HCT116 (cell line): ENCODE results near the gene NCKAP5. TPM values are rescaled to one million over a fixed set of nuclear protein-coding genes. Genes with fewer than 3 reads are reported as not detected.

Experiments used
- ATAC-seq: fragments of 200-7000 bp; cut with Tn5 transposase; 2 replicates; pipeline ENCODE4 v1.9.1; 2020; ENCODE audit warnings: mild to moderate bottlenecking, moderate library complexity
- BruUV-seq: library from RNA; stranded (reverse); fragments of 400-500 nt; replicated peaks from 2 replicates; lab custom pipeline; 2021; lab: Mats Ljungman, UMichigan
- CTCF ChIA-PET: fragments of 300-600 bp; sonication (Branson Sonifier 250); formaldehyde crosslinking; loops from one replicate; lab custom pipeline; 2021; ENCODE audit warnings: antibody characterized with exemption; lab: Charles Lee
- POLR2A ChIA-PET: fragments of 300-600, 350-600 bp; sonication (Branson Sonifier 250); formaldehyde crosslinking; loops from one replicate; lab custom pipeline; 2021; ENCODE audit warnings: antibody characterized with exemption; lab: Charles Lee
- RAD21 ChIA-PET, 2 experiments: fragments of 300-600 bp; sonication (Branson Sonifier 250); formaldehyde crosslinking; loops; one replicate each; lab custom pipeline; 2023; ENCODE audit warnings: low total read pairs in 2 of 2; ENCODE audit not compliant: uncharacterized antibody in 2 of 2, unreplicated experiment in 2 of 2, low non-redundant PET in 1 of 2; lab: Charles Lee
- DNase-seq: peaks from one replicate; pipeline ENCODE4 v3.0.0-alpha.2; 2010; ENCODE audit warnings: low read depth, low spot score
- H2AFZ ChIP-seq: fragments of 200-600 bp; shearing (Covaris generic), sonication (generic); 2 replicates; pipeline ENCODE4 v1.6.1; 2017; ENCODE audit warnings: low read depth, mixed run types, mixed read lengths, antibody characterized with exemption, low read length; ENCODE audit not compliant: poor library complexity, severe bottlenecking
- H3K27ac ChIP-seq: 2 replicates; pipeline ENCODE4 v1.5.1; 2012; ENCODE audit warnings: low read depth, low read length
- H3K27me3 ChIP-seq: fragments of 200-600 bp; sonication (generic); 2 replicates; pipeline ENCODE4 v1.6.1; 2016; ENCODE audit warnings: mixed run types, low read length, mixed read lengths; ENCODE audit not compliant: insufficient read depth
- H3K36me3 ChIP-seq, 2 experiments: fragments of 200-500 bp in 1 of 2; fragments of 200-600 bp in 1 of 2; sonication (Bioruptor generic) in 1 of 2; sonication (generic) in 1 of 2; 2 replicates each; pipeline versions ENCODE4 v1.5.1 to v1.6.1; 2014 to 2016; ENCODE audit warnings: low read length in 2 of 2, inconsistent platforms in 1 of 2, mixed read lengths in 1 of 2, mixed run types in 1 of 2; ENCODE audit not compliant: insufficient read depth in 2 of 2, control insufficient read depth in 1 of 2
- H3K4me1 ChIP-seq, 2 experiments: fragments of 200-600 bp in 1 of 2; sonication (generic) in 1 of 2; 2 replicates each; pipeline versions ENCODE4 v1.5.1 to v1.6.1; 2012 to 2017; ENCODE audit warnings: low read length in 2 of 2, inconsistent platforms in 1 of 2, mild to moderate bottlenecking in 1 of 2, mixed read lengths in 1 of 2, mixed run types in 1 of 2, moderate library complexity in 1 of 2; ENCODE audit not compliant: insufficient read depth in 2 of 2, control insufficient read depth in 1 of 2
- H3K4me2 ChIP-seq: fragments of 200-600 bp; sonication (generic); 2 replicates; pipeline ENCODE4 v1.6.1; 2017; ENCODE audit warnings: mixed run types, low read length, mixed read lengths
- H3K4me3 ChIP-seq, 2 experiments: fragments of 200-600 bp in 1 of 2; sonication (generic) in 1 of 2; replicated peaks in 1 of 2; 2 replicates each; pipeline ENCODE4 v1.5.1; 2011 to 2016; ENCODE audit warnings: low read length in 2 of 2, control low read depth in 1 of 2, low read depth in 1 of 2, mild to moderate bottlenecking in 1 of 2, mixed read lengths in 1 of 2, mixed run types in 1 of 2
- H3K79me2 ChIP-seq: fragments of 200-600 bp; sonication (generic); 2 replicates; pipeline ENCODE4 v1.6.1; 2017; ENCODE audit warnings: mild to moderate bottlenecking, mixed run types, low read length, moderate library complexity, mixed read lengths; ENCODE audit not compliant: insufficient read depth
- H3K9ac ChIP-seq: fragments of 200-600 bp; sonication (generic); 2 replicates; pipeline ENCODE4 v1.6.1; 2016; ENCODE audit warnings: low read length, mixed read lengths
- H3K9me2 ChIP-seq: fragments of 200-600 bp; sonication (generic), shearing (Covaris generic); 2 replicates; pipeline ENCODE4 v1.6.1; 2017; ENCODE audit warnings: mixed run types, mild to moderate bottlenecking, moderate library complexity; ENCODE audit not compliant: insufficient read depth
- H3K9me3 ChIP-seq, 2 experiments: fragments of 200-500 bp in 1 of 2; fragments of 200-600 bp in 1 of 2; sonication (Bioruptor generic) in 1 of 2; sonication (generic) in 1 of 2; 2 replicates each; pipeline ENCODE4 v1.6.1; 2014 to 2017; ENCODE audit warnings: low read length in 2 of 2, mixed read lengths in 2 of 2, inconsistent platforms in 1 of 2, low read depth in 1 of 2, mild to moderate bottlenecking in 1 of 2, mixed run types in 1 of 2, moderate library complexity in 1 of 2; ENCODE audit not compliant: control insufficient read depth in 1 of 2, insufficient read depth in 1 of 2
- H4K20me1 ChIP-seq: fragments of 200-600 bp; sonication (generic), shearing (Covaris generic); 2 replicates; pipeline ENCODE4 v1.6.1; 2017; ENCODE audit warnings: mixed run types, mild to moderate bottlenecking, moderate library complexity; ENCODE audit not compliant: insufficient read depth
- CBX3 ChIP-seq: IDR thresholded peaks from 2 replicates; pipeline ENCODE4 v1.6.1; 2012; ENCODE audit warnings: low read depth
- ELF1 ChIP-seq: IDR thresholded peaks from 2 replicates; pipeline ENCODE4 v1.6.1; 2012; ENCODE audit warnings: low read depth, borderline replicate concordance
- EZH2phosphoT487 ChIP-seq: fragments of 200-600 bp; IDR thresholded peaks from 2 replicates; pipeline ENCODE4 v1.6.1; 2018; ENCODE audit warnings: antibody characterized with exemption, borderline replicate concordance
- JUND ChIP-seq: IDR thresholded peaks from 2 replicates; pipeline ENCODE4 v1.6.1; 2012
- POLR2AphosphoS5 ChIP-seq: IDR thresholded peaks from 2 replicates; pipeline ENCODE4 v1.6.1; 2011; ENCODE audit warnings: mild to moderate bottlenecking, low read depth, low read length, moderate library complexity
- RAD21 ChIP-seq: IDR thresholded peaks from 2 replicates; pipeline ENCODE4 v1.6.1; 2012; ENCODE audit warnings: low read depth, mild to moderate bottlenecking
- SIN3A ChIP-seq: IDR thresholded peaks from 2 replicates; pipeline ENCODE4 v1.6.1; 2012; ENCODE audit warnings: low read depth
- SP1 ChIP-seq: IDR thresholded peaks from 2 replicates; pipeline ENCODE4 v1.6.1; 2012; ENCODE audit warnings: low read depth
- SRF ChIP-seq: IDR thresholded peaks from 2 replicates; pipeline ENCODE4 v1.6.1; 2012; ENCODE audit warnings: low read depth
- TCF7L2 ChIP-seq: IDR thresholded peaks from 2 replicates; pipeline ENCODE4 v1.7.0; 2011; ENCODE audit warnings: borderline replicate concordance, inconsistent platforms; ENCODE audit not compliant: insufficient read depth, insufficient read length; ENCODE audit errors: extremely low read depth
- YY1 ChIP-seq: IDR thresholded peaks from 2 replicates; pipeline ENCODE4 v1.6.1; 2011; ENCODE audit warnings: low read length, low read depth, moderate library complexity, mild to moderate bottlenecking; ENCODE audit not compliant: insufficient replicate concordance; ENCODE audit errors: extremely low read depth
- ZFX ChIP-seq: fragments of 450-650 bp; IDR thresholded peaks from 2 replicates; pipeline ENCODE4 v1.6.1; 2017
- ZNF274 ChIP-seq: fragments of 200-500 bp; sonication (Bioruptor generic); IDR thresholded peaks from 2 replicates; pipeline ENCODE4 v1.6.1; 2014; ENCODE audit warnings: mild to moderate bottlenecking, low read depth, low read length, inconsistent platforms
- intact Hi-C: fragments of 100-400 bp; cut with micrococcal nuclease; formaldehyde crosslinking; loops from 2 replicates; pipeline ENCODE4 v1.10.0; 2022
- total RNA-seq: library from RNA; stranded (reverse); gene quantifications from one replicate; pipeline ENCODE4 v1.2.1, GENCODE V29; 2021; ENCODE audit not compliant: unreplicated experiment
- TF ChIP-seq, protein P1 (sequence below): IDR thresholded peaks from 2 replicates; pipeline ENCODE4 v1.6.1; 2011; ENCODE audit warnings: mild to moderate bottlenecking, low read length, moderate library complexity; ENCODE audit not compliant: insufficient replicate concordance; ENCODE audit errors: extremely low read depth
- TF ChIP-seq, protein P2 (sequence below): IDR thresholded peaks from 2 replicates; pipeline ENCODE4 v1.6.1; 2012; ENCODE audit warnings: low read depth
- TF ChIP-seq, protein P3 (sequence below): IDR thresholded peaks from 2 replicates; pipeline ENCODE4 v1.6.1; 2012

Gene NCKAP5
- total RNA-seq, 1 experiment from 2014 or later: 0.30 TPM

DNA sequence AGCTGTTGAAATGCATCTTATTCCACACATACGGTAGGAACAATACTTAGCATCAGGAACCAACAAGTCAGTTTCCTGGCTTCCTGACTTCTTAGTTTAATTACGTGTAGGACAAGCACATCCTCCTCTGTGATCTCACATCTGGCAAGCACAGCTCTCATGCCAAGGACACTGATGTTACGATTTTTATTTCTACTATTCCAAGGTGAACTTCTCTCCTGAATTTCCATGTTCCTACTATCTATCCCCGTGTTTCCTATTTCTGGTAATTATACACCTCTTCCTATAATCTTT is 374.0 kb downstream of the NCKAP5 start:
- ATAC-seq (no peak), DNase-seq (no peak)
- ChIA-PET RAD21 (no interaction called here), POLR2A (no interaction called here), CTCF (no interaction called here)
- no peak overlapping the region for H2AFZ ChIP-seq
- H3K36me3 ChIP-seq: no peaks in the 10 kb centered on the region
- no peak overlapping the region for H3K9ac ChIP-seq
- TF ChIP-seq, protein P1, sequence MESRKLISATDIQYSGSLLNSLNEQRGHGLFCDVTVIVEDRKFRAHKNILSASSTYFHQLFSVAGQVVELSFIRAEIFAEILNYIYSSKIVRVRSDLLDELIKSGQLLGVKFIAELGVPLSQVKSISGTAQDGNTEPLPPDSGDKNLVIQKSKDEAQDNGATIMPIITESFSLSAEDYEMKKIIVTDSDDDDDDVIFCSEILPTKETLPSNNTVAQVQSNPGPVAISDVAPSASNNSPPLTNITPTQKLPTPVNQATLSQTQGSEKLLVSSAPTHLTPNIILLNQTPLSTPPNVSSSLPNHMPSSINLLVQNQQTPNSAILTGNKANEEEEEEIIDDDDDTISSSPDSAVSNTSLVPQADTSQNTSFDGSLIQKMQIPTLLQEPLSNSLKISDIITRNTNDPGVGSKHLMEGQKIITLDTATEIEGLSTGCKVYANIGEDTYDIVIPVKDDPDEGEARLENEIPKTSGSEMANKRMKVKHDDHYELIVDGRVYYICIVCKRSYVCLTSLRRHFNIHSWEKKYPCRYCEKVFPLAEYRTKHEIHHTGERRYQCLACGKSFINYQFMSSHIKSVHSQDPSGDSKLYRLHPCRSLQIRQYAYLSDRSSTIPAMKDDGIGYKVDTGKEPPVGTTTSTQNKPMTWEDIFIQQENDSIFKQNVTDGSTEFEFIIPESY: no peak
- TF ChIP-seq YY1 (no peak), ELF1 (no peak), TCF7L2 (no peak), SIN3A (no peak), CBX3 (no peak), ZNF274 (no peak), JUND (no peak), RAD21 (no peak), SP1 (no peak), ZFX (no peak), SRF (no peak), POLR2AphosphoS5 (no peak), EZH2phosphoT487 (no peak)
- TF ChIP-seq, protein P2, sequence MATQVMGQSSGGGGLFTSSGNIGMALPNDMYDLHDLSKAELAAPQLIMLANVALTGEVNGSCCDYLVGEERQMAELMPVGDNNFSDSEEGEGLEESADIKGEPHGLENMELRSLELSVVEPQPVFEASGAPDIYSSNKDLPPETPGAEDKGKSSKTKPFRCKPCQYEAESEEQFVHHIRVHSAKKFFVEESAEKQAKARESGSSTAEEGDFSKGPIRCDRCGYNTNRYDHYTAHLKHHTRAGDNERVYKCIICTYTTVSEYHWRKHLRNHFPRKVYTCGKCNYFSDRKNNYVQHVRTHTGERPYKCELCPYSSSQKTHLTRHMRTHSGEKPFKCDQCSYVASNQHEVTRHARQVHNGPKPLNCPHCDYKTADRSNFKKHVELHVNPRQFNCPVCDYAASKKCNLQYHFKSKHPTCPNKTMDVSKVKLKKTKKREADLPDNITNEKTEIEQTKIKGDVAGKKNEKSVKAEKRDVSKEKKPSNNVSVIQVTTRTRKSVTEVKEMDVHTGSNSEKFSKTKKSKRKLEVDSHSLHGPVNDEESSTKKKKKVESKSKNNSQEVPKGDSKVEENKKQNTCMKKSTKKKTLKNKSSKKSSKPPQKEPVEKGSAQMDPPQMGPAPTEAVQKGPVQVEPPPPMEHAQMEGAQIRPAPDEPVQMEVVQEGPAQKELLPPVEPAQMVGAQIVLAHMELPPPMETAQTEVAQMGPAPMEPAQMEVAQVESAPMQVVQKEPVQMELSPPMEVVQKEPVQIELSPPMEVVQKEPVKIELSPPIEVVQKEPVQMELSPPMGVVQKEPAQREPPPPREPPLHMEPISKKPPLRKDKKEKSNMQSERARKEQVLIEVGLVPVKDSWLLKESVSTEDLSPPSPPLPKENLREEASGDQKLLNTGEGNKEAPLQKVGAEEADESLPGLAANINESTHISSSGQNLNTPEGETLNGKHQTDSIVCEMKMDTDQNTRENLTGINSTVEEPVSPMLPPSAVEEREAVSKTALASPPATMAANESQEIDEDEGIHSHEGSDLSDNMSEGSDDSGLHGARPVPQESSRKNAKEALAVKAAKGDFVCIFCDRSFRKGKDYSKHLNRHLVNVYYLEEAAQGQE: no peak
- TF ChIP-seq, protein P3, sequence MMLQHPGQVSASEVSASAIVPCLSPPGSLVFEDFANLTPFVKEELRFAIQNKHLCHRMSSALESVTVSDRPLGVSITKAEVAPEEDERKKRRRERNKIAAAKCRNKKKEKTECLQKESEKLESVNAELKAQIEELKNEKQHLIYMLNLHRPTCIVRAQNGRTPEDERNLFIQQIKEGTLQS: no peak
- no peaks in the 10 kb centered on the region for H3K4me1 ChIP-seq
- H3K9me2 ChIP-seq: no peaks in the 10 kb centered on the region
- H3K9me3 ChIP-seq: no peaks in the 10 kb centered on the region
- H3K79me2 ChIP-seq: no peaks in the 10 kb centered on the region
- H3K4me3 ChIP-seq: no peak overlapping the region
- H3K4me2 ChIP-seq: no peak overlapping the region
- no peaks in the 10 kb centered on the region for H3K27me3 ChIP-seq
- intact Hi-C loops: no loop called here
- H3K27ac ChIP-seq: no peak overlapping the region
- no peaks in the 10 kb centered on the region for H4K20me1 ChIP-seq
- no TSS peak for BruUV-seq
